ENCODE data around the gene TMEM175. TPM values are rescaled to one million over a fixed set of nuclear protein-coding genes. Genes with fewer than 3 reads are reported as not detected.

The TMEM175 gene
- total and polyA plus RNA-seq, 2 of the 8 experiments (the other 6 are each of a cell fraction or from before 2014, with no cell fraction given), result 4.9 to 20.7 TPM

DNA sequence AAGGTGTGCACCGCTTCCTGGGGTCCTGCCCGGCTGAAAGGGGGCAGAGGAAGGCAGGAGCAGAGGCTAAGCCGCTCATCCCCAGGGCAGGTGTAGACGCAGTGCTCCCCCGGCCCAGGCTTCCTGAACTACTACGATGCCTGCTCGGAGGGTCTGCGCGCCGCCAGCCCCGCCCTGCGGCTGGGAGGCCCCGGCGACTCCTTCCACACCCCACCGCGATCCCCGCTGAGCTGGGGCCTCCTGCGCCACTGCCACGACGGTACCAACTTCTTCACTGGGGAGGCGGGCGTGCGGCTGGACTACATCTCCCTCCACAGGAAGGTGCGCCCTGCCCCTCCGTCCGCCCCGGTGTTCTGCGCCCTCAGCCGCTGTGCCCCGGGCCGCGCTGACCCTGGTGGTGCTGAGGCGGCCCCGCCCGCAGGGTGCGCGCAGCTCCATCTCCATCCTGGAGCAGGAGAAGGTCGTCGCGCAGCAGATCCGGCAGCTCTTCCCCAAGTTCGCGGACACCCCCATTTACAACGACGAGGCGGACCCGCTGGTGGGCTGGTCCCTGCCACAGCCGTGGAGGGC, 69.4 kb downstream of the TMEM175 start:
- Histone ChIP-seq H2BK15ac (ENCODE audit: low read length) (no peak overlapping the region), H4K5ac (ENCODE audit: insufficient read length, low read depth, low read length) (no peak overlapping the region), H3K9me3 (ENCODE audit: insufficient read depth in 2 of 2, low read depth in 1 of 2, low read length in 1 of 2) (no peaks in the 10 kb centered on the region), H3K9ac (replicated peaks in 1 of 4; ENCODE audit: extremely low read depth in 1 of 4, low read depth in 3 of 4, low read length in 3 of 4) (no peak overlapping the region), H4K8ac (ENCODE audit: extremely low read depth, insufficient read depth, low read length) (no peak overlapping the region), H2BK20ac (ENCODE audit: low read length) (no peak overlapping the region), H2BK12ac (ENCODE audit: low read depth, low read length) (no peak overlapping the region), H3K23me2 (ENCODE audit: low read depth, low read length) (peaks cover 12% of the 10 kb centered on the region; the same call in 1 of the 2 replicates), H3K4ac (replicated peaks; ENCODE audit: insufficient read length, low read depth, low read length) (no peak overlapping the region), H3K14ac (ENCODE audit: insufficient read length) (no peak overlapping the region), H4K20me1 (replicated peaks in 1 of 2; ENCODE audit: control insufficient read depth in 1 of 2, insufficient read depth in 2 of 2, low read length in 2 of 2) (peaks cover 2 to 19% of the 10 kb centered on the region in 2 experiments), H3K79me1 (ENCODE audit: low read depth, low read length) (no peaks in the 10 kb centered on the region), H3K27me3 (replicated peaks in 1 of 4; ENCODE audit: control insufficient read depth in 3 of 4, extremely low read depth in 1 of 4, insufficient read depth in 3 of 4, low read length in 3 of 4) (peaks cover 55 to 88% (median 85%) of the 10 kb centered on the region in 4 experiments), H3K4me1 (replicated peaks in 1 of 4; ENCODE audit: control insufficient read depth in 3 of 4, insufficient read depth in 4 of 4, low read length in 3 of 4) (peaks cover 0 to 6% (median 4%) of the 10 kb centered on the region in 4 experiments; a peak in 5 of 7 replicates), H3K79me2 (ENCODE audit: control insufficient read depth in 1 of 2, insufficient read depth in 2 of 2, low read length in 2 of 2) (no peaks in the 10 kb centered on the region), H2BK5ac (ENCODE audit: low read depth, low read length) (no peak overlapping the region), H3K36me3 (ENCODE audit: control insufficient read depth in 2 of 4, insufficient read depth in 4 of 4, low read length in 3 of 4) (no peaks in the 10 kb centered on the region), H3K18ac (ENCODE audit: extremely low read depth, low read length) (peak overlapping the region; percentile 48), H3K4me3 (ENCODE audit: extremely low read depth in 1 of 4, insufficient read depth in 2 of 4, low read depth in 3 of 4, low read length in 4 of 4) (peak overlapping the region; percentile 9 to 60 (median 32); a peak in 4 of 8 replicates), H3K27ac (ENCODE audit: low read depth, low read length) (no peak overlapping the region), H2AK5ac (ENCODE audit: low read depth, low read length) (peak overlapping the region; percentile 61; the same call in 1 of the 2 replicates), H3K4me2 (ENCODE audit: insufficient read depth in 1 of 2, low read depth in 2 of 2, low read length in 2 of 2) (peak overlapping the region; percentile 61 to 76), H3K23ac (ENCODE audit: insufficient read length) (no peak overlapping the region), H3K56ac (replicated peaks; ENCODE audit: insufficient read length, low read depth, low read length) (no peak overlapping the region), H4K91ac (replicated peaks; ENCODE audit: insufficient read length, low read length) (no peak overlapping the region), H2AFZ (ENCODE audit: low read length) (no peak overlapping the region), H2BK120ac (replicated peaks; ENCODE audit: low read depth, low read length) (no peak overlapping the region)
- FAIRE-seq (no peak), DNase-seq (ENCODE audit: low read depth in 1 of 2, low spot score in 2 of 2) (no peak)
- WGBS, 2 experiments (ENCODE audit: extremely low coverage in 1 of 2, insufficient coverage in 1 of 2, insufficient read length in 1 of 2, insufficient replicate concordance in 2 of 2, low coverage in 1 of 2, low lambda C conversion rate in 2 of 2, missing lambda C conversion rate in 1 of 2), result 53% methylated on average over 32 of the region's 48 CpGs; no CpG with 5 or more reads in 1 of the 2 experiments
- ChIA-PET CTCF (ENCODE audit: partially characterized antibody) (interaction anchor here (0.9 to 1.9 kb wide), 2 partner anchors 15 to 747 kb away, joined by 3 to 5 read pairs; partner anchors contain the start of gene IDUA), POLR2A (ENCODE audit: partially characterized antibody) (interaction anchor here (1.3 kb wide), 1 partner anchor 32 kb away, joined by 3 read pairs; no protein-coding TSS in a partner anchor)
- peak in 1 of 2 experiments; percentile 28; a peak in 1 of 4 replicates for TF ChIP-seq SIN3A (conservative IDR thresholded peaks at IDR 0.05 in 1 of 2, IDR thresholded peaks at IDR 0.05 in 1 of 2; ENCODE audit: low read depth in 1 of 2, low read length in 2 of 2)
- TF ChIP-seq MAFK (IDR thresholded peaks at IDR 0.05; ENCODE audit: low read depth, low read length), result no peak
